Mammary epithelial cell (primary cell): Measurements from ENCODE around the gene WDR20.

ENCODE experiments used
- CTCF ChIP-seq, 2 donors: IDR thresholded peaks in 1 of 2; conservative IDR thresholded peaks in 1 of 2; 2 replicates each; pipeline ENCODE4 v1.5.1; 2011 to 2012; ENCODE audit warnings: inconsistent platforms in 2 of 2, low read length in 2 of 2, mild to moderate bottlenecking in 2 of 2, control low read depth in 1 of 2, low read depth in 1 of 2; ENCODE audit not compliant: insufficient read depth in 1 of 2; ENCODE audit errors: extremely low read depth in 1 of 2
- EZH2 ChIP-seq: IDR thresholded peaks from 2 replicates; pipeline ENCODE4 v1.6.1; 2012; ENCODE audit warnings: low read length, inconsistent platforms, borderline replicate concordance

- no peak for TF ChIP-seq EZH2
- no peak for TF ChIP-seq CTCF (conservative IDR thresholded peaks at IDR 0.05 in 1 of 2, IDR thresholded peaks at IDR 0.05 in 1 of 2; ENCODE audit: extremely low read depth in 1 of 2, insufficient read depth in 1 of 2, low read depth in 1 of 2, low read length in 2 of 2)
These were observed 46.9 kb upstream of the WDR20 start for GRCh38 chr14:102092806-102093205.
